ENCODE data around the gene GALP.

DNA sequence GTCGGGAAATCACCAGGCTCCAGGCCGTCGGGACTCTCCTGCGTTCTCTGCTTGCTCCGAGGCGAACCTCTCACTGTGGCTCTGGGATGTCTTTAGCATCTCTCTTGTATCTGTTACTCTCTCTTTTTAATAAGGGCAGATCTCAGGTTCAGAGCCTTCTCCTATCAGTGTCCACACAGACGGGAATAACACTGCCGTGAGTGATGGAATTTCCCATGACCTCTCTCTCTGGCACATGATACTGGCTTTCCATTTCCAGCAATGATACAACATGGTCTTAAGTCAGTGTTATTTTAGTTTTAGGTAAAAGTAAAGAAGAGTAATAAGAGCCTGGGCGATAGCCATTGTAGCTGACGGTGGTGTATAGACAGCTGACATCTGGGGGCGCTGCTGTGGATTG lies 25.4 kb upstream of the GALP start:
- TF ChIP-seq, protein P1, sequence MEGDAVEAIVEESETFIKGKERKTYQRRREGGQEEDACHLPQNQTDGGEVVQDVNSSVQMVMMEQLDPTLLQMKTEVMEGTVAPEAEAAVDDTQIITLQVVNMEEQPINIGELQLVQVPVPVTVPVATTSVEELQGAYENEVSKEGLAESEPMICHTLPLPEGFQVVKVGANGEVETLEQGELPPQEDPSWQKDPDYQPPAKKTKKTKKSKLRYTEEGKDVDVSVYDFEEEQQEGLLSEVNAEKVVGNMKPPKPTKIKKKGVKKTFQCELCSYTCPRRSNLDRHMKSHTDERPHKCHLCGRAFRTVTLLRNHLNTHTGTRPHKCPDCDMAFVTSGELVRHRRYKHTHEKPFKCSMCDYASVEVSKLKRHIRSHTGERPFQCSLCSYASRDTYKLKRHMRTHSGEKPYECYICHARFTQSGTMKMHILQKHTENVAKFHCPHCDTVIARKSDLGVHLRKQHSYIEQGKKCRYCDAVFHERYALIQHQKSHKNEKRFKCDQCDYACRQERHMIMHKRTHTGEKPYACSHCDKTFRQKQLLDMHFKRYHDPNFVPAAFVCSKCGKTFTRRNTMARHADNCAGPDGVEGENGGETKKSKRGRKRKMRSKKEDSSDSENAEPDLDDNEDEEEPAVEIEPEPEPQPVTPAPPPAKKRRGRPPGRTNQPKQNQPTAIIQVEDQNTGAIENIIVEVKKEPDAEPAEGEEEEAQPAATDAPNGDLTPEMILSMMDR (IDR thresholded peaks at IDR 0.05; ENCODE audit: low read depth, low read length), result no peak
- TF ChIP-seq EZH2phosphoT487 (IDR thresholded peaks at IDR 0.05; ENCODE audit: low read depth), result no peak
